Prostate gland (tissue), 2 donors: Measurements from ENCODE around the gene C10orf67.

Experiments used
- POLR2AphosphoS5 ChIP-seq: sonication (generic); formaldehyde crosslinking; IDR thresholded peaks from one replicate; pipeline ENCODE4 v1.6.1; 2017; ENCODE audit warnings: antibody characterized with exemption
- TF ChIP-seq, protein P1 (sequence below), 4 experiments: fragments of 200-600 bp in 2 of 4; fragments of 450-650 bp in 2 of 4; sonication (generic) in 2 of 4; IDR thresholded peaks; 1 replicate in 3 of 4; 2 replicates in 1 of 4; pipeline ENCODE4 v1.5.1; 2016 to 2019; ENCODE audit warnings: antibody characterized with exemption in 4 of 4, mild to moderate bottlenecking in 2 of 4, moderate library complexity in 2 of 4

DNA sequence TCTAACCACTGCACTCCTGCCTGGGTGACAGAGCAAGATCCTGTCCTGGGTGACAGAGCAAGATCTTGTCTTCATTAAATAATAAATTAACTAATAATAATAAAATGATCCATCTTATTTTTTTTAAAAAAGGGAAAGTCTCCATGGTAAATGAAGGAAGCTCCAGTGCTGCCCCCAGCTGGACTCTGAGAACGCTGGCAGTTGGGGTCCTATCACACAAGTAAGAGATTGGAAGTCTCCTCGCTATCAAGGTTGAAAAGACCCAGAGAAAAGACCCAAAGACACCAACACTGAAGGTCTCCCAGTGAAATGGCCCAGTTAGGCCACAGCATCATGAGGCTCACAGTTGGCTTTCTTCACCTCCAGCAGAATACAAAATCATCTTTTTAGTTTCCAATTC, 13.8 kb upstream of the C10orf67 start:
- TF ChIP-seq, protein P1, sequence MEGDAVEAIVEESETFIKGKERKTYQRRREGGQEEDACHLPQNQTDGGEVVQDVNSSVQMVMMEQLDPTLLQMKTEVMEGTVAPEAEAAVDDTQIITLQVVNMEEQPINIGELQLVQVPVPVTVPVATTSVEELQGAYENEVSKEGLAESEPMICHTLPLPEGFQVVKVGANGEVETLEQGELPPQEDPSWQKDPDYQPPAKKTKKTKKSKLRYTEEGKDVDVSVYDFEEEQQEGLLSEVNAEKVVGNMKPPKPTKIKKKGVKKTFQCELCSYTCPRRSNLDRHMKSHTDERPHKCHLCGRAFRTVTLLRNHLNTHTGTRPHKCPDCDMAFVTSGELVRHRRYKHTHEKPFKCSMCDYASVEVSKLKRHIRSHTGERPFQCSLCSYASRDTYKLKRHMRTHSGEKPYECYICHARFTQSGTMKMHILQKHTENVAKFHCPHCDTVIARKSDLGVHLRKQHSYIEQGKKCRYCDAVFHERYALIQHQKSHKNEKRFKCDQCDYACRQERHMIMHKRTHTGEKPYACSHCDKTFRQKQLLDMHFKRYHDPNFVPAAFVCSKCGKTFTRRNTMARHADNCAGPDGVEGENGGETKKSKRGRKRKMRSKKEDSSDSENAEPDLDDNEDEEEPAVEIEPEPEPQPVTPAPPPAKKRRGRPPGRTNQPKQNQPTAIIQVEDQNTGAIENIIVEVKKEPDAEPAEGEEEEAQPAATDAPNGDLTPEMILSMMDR (IDR thresholded peaks at IDR 0.05), result no peak
- no peak for TF ChIP-seq POLR2AphosphoS5
